ENCODE results near the gene DALRD3. TPM values are rescaled to one million over a fixed set of nuclear protein-coding genes. Genes with fewer than 3 reads are reported as not detected.

Gene DALRD3
- 10 to 100 TPM; 11.8 to 35.5 (median 19.5) TPM for total RNA-seq
- 10 to 100 TPM; 14.3 to 26.3 (median 19.8) TPM for polyA plus RNA-seq

- Histone ChIP-seq H3K9me3 (no peaks in the 10 kb centered on the region), H3K27me3 (no peaks in the 10 kb centered on the region), H3K27ac (peak within 1 kb of the TSS; percentile 76 to 100 (median 82)), H3K36me3 (peaks cover 0 to 35% (median 29%) of the 10 kb centered on the region in 4 donors), H3K4me1 (peaks cover 0 to 50% (median 40%) of the 10 kb centered on the region in 4 donors), H3K4me3 (peak within 1 kb of the TSS; percentile 72 to 81 (median 74))
- intact Hi-C loops (cut with DNase I) = no loop called here
- no peak for TF ChIP-seq EP300 (IDR thresholded peaks at IDR 0.05)
- peak; percentile 51 to 62 for TF ChIP-seq POLR2A (IDR thresholded peaks at IDR 0.05)
- TF ChIP-seq POLR2AphosphoS5 (IDR thresholded peaks at IDR 0.05) = peak; percentile 44 to 75 (median 62)
- no peak for TF ChIP-seq CTCF (IDR thresholded peaks at IDR 0.05)
- DNase-seq = peak; percentile 81
- WGBS, 2 donors = 0% methylated on average over 85 of the region's 85 CpGs
Measured at GRCh38 chr3:49017971-49018706, at the start of gene DALRD3. Gene DALRD3, minus strand, starts transcription at chr3:49018580. Its CDS starts 16 bp downstream, at chr3:49018564.

- no peaks in the 10 kb centered on the region for H3K9me3 ChIP-seq
- peaks cover 0 to 9% (median 0%) of the 10 kb centered on the region in 4 donors for H3K4me1 ChIP-seq
- peaks cover 28 to 82% (median 34%) of the 10 kb centered on the region in 4 donors for H3K36me3 ChIP-seq
- H3K4me3 ChIP-seq = no peak overlapping the region
- intact Hi-C loops (cut with DNase I) = no loop called here
- no peaks in the 10 kb centered on the region for H3K27me3 ChIP-seq
- DNase-seq = no peak
- TF ChIP-seq EP300 (IDR thresholded peaks at IDR 0.05) (no peak), POLR2A (IDR thresholded peaks at IDR 0.05) (no peak), CTCF (IDR thresholded peaks at IDR 0.05) (no peak), POLR2AphosphoS5 (IDR thresholded peaks at IDR 0.05) (no peak)
- 93 to 97% methylated on average over 7 of the region's 7 CpGs for WGBS, 2 donors
- H3K27ac ChIP-seq = no peak overlapping the region
Measured at GRCh38 chr3:49058011-49058410, 39.6 kb upstream of the DALRD3 start.

- intact Hi-C loops (cut with DNase I) = no loop called here
- WGBS, 2 donors = 97% methylated on average over 10 of the region's 10 CpGs
- H3K36me3 ChIP-seq = peaks cover 28 to 82% (median 37%) of the 10 kb centered on the region in 4 donors
Measured at GRCh38 chr3:49057268-49057667, 38.9 kb upstream of the DALRD3 start.

GRCh38 chr3:49054344-49054862 lies 36.0 kb upstream of the DALRD3 start:
- DNase-seq = no peak
- Histone ChIP-seq H3K36me3 (peaks cover 28 to 82% (median 37%) of the 10 kb centered on the region in 4 donors), H3K27ac (no peak overlapping the region), H3K4me1 (peaks cover 0 to 9% (median 0%) of the 10 kb centered on the region in 4 donors), H3K27me3 (no peaks in the 10 kb centered on the region), H3K4me3 (no peak overlapping the region), H3K9me3 (no peaks in the 10 kb centered on the region)
- TF ChIP-seq POLR2A (IDR thresholded peaks at IDR 0.05) (no peak), EP300 (IDR thresholded peaks at IDR 0.05) (no peak), POLR2AphosphoS5 (IDR thresholded peaks at IDR 0.05) (no peak), CTCF (IDR thresholded peaks at IDR 0.05) (no peak)
- 95 to 98% methylated on average over 2 of the region's 2 CpGs for WGBS, 2 donors
- intact Hi-C loops (cut with DNase I) = no loop called here

More at GRCh38 chr3:49057268-49057667, 38.9 kb upstream of the DALRD3 start:
- Histone ChIP-seq H3K27me3 (no peaks in the 10 kb centered on the region), H3K27ac (no peak overlapping the region), H3K4me1 (peaks cover 0 to 9% (median 0%) of the 10 kb centered on the region in 4 donors), H3K9me3 (no peaks in the 10 kb centered on the region), H3K4me3 (no peak overlapping the region)
- DNase-seq = no peak
- TF ChIP-seq POLR2AphosphoS5 (IDR thresholded peaks at IDR 0.05) (no peak), EP300 (IDR thresholded peaks at IDR 0.05) (no peak), CTCF (IDR thresholded peaks at IDR 0.05) (no peak), POLR2A (IDR thresholded peaks at IDR 0.05) (no peak)
